Glomerular visceral epithelial cell (primary cell): ENCODE results near the gene GALNT2.

ENCODE experiments used
- DNase-seq: peaks from one replicate; pipeline ENCODE4 v3.0.0-alpha.2; 2016; ENCODE audit errors: extremely low spot score

Gene GALNT2

DNA sequence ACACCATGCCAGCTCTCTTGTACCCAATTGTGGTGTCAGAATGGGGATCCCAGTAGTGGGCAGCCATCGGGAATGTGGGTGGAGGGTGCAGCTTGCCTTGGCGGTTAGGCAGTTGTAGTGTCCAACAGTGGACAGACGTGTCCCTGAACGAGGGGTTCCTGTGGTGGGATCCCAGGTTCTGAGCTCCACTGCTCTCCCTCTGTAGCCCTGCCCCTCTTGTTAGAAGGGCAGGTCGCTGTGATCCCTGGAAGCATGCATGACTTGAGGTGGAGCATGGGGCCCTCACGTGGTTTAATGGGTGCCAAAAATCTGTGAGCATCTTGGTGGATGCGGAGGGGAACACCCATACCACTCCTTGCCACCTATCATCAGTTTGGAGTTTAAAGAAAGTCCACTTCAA, 4.3 kb downstream of the GALNT2 start:
- DNase-seq, result no peak

DNA sequence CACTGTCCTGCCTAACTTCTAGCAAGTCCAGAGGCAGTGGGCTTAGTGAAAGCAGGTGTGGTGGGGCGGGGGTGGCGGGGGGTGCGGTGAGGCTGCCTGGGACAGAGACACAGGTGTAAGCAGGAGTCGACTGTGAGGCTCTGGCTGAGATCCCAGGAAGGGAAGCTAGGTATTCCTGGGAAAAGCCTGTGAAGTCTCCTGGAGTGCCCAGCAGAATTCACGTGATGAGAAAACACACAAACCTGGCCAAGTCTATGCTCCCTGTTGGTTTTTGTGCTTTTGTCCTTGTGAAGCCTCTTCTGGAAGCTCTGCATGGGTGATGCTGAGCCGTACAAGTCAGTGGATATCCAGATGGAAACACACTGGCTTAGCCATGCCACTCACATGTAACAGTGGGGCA, 5.3 kb downstream of the GALNT2 start:
- DNase-seq, result no peak

DNA sequence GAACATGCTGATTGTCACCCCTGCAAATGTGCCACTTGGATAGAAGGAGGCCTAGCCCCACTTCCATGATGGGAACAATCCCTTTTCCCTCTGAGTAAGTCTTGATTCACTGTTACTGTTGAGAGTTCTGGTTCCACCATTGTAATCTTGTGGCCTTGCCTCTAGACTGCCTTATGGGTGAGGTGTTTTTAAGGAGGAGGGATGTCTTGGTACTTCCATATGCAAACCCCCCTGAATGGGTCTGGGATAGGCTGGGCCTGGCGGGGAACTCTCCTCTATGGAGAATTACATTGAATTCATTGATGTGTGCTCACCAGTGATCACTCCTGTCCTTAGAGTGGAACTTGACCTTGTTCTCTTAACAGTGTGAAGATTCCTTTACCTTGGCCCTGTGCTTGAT, 5.8 kb downstream of the GALNT2 start:
- no peak for DNase-seq

DNA sequence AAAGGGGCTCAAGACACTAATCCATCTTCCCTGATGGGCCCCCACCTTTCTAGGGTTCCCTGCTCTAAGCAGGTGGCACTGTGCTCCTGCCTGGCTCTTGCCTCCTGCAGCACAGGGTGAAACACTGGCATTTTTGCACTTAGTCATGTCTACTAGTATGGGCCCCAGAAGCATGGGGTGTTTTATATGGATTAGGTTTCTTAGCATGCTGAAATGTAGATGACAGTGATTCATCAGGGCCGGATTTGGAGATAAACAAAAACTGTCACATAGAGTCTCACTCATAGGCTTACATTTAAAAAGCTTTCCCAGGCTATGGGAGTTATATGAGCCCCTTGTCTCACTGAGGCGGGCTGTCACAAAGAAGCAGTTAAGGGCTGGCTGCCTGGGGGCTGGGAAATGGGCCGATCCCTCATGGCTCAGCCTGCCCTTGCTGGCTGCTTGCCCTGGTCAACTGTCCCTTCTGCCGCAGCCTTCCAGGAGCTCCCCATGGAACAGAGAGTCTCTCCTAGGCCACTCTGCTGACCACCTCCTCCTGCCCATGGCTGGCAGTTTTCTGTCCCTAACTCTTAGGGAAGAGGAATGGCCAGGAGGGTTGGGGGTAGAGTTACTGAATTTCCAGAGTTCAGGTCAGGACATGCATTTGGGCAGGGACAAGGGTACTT, 6.5 kb downstream of the GALNT2 start:
- DNase-seq, result peak; percentile 56

DNA sequence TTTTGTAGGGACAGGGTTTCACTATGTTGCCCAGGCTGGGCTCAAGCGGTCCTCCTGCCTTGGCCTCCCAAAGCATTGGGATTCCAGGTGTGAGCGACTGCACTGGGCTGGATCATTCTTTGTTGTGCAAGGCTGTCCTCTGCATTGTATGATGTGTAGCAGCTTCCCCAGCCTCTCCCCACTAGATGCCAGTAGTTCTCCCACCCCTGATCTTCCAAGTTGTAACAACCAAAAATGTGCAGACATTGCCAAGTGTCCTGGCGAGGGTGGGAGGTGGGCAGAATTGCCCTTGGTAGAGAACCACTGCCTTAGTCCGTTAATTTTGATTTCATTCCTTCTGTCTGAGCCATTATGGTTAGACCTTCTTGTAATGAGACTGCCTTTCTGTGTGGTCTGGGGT, 7.2 kb downstream of the GALNT2 start:
- no peak for DNase-seq

DNA sequence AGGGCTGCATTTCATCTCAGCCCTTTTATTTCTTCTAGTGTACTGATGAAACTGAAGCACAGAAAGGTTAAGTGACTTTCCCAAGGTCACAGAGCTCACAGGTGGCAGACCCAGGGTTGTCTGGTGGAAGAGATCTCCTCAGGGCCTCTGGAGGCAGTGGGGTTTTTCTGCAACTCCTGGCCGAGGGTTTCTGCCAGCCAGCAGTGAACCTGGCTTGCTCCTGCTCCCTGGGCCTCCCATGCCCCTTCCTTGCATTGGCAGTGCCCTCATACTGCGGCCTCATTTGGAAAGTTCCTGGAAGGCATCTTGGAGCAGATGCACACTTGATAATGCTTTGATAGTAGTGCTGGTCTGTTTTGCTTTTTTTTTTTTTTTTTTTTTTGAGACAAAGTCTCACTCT, 7.7 kb downstream of the GALNT2 start:
- DNase-seq, result no peak

DNA sequence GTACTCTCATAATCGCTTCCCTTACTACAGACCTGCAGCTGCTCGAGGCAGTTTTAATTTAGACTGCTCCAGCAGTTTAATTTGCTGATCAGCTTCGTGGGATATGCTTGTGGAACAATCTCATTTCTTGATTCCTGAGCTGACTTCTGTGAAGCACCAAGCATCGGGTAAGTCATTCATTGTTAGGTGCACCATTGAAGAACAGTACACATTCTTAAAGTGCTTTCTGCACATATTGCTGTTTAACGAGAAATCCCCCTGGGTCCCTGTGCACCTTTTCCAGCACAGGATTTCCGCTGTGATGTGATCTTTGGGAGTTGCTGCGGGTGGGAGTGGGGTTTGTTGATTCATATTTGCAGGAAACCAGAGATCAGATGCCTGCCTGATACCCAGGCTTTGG, 9.1 kb downstream of the GALNT2 start:
- no peak for DNase-seq

DNA sequence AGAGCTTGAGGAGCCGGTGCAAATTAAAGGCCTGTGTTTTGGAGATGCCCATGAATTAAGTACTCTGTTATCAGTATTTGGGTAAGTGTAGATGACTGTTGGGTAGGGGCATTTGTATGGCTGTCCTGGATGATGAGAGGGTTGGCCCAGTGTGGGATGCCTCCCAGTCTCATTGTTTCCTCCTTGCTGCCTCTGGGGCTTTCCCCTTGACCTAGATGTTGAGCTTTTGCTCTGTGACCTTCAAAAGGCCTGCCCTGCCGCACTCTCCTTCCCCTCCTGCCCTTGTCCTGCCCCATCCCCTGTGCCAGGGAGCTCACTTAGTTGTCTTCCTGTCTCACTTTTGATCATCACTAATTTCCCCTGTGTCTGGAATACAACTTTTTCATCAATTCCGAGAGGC, 10.0 kb downstream of the GALNT2 start:
- no peak for DNase-seq

DNA sequence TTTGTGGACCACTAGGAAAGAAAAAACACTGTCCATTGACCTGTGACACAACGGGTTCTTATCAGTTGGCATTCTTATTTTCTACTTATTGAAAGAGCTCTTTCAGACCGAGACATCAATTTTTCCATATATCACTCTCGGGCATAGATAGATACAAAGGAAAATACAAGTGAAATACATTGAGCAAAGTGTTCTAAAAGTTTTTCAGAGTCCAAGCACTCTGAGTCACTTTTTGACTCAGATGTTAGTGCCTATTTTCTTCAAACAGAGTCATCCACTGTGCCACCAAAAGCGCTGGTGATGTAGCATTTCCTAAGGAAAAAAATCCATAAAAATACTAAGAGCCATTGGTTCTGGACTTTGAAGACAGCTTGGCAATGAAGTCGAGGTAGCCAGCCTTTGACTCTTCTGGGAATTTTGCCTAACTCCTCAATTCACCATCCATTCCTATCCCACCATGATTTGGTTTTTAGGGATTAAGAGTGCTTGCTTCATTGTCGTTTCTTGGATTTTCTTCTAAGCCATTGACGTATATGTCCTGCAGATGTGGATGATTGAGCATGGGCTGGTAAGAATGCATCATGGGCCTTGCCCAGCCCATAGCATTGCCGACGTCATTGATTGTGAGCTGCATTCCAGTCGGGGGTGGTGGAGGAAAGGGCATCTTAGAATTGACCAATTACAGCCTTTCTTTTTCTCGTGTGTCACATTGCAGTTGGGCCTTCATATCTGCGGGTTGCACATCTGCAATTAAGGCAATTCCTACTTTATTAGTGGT, 10.6 kb downstream of the GALNT2 start:
- peak; percentile 64 for DNase-seq

DNA sequence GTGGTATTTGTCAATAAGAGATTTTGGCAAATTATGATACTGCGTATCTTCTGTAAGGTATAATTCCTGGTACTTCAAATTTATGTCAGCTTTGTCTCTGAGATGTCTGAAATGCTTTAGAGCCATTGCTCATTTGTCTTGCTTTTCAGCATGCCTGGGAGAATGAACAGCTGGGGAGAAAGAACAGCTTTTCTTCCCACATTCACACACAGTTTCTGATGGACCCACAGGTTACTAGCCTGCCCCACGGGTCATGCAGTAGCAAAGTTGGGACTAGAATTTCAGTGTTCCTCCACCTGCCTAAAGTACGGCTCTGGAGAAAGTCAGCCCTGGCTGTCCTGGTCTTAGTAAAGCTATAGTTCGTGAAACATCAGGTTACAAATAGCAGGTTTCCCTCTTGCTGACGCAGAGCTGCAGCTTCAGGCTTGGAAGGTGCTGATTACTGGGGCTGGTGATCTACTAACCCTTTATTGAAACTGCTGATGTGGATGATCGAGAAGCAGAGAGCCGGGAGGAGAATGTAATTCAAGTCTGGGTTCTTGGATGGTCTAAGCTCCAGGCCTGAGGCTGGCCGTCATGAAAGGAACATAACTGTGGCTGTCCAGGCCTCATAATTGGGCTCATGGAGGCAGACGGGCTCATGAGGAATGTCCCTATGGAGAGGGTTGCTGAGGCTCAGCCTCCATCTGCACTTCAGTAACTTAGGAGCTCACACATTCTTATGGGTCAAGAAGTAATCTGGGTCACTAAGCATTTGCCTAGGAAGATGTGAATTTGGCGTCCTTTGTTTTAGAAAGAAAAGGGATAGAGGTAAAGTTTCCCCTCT, 12.4 kb downstream of the GALNT2 start:
- no peak for DNase-seq

DNA sequence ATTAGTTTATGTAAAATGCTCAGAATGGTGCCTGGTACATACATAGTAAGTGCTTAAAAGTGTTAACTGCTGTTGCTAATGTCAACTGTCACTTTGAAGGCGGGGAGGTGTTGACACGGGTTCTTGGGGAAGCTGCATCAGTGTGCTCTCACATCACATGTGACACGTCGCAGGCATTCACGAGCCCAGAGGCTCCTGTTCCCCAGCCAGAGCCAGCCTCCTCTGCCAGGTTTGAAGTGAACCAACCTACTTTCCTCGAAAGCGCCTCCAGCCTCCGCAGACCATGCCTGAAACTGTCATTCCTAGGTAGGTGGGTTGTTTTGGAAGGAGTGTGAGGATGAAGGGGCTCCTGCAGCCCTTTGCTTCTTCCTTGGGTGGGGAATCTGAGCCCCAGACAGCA, 13.8 kb downstream of the GALNT2 start:
- DNase-seq, result no peak

DNA sequence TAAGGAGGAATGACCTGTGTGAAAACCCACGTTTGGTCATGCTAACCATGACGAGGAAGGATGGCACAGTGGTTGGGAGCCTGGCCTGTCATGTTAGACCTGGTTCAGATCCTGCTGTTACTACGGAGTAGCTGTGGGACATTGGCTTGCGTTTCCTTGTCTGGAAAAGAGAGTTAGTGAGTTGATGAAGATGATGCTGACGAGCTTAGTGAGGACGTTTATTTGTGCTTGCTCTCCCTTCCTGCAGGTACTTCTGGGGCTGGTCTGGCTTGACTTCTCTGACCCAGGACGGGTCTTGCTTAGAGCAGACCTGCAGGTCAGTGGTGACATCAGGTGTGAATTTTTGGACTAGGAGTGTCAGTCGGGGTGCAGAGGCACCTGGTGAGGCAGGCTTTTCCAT, 14.7 kb downstream of the GALNT2 start:
- DNase-seq, result no peak

DNA sequence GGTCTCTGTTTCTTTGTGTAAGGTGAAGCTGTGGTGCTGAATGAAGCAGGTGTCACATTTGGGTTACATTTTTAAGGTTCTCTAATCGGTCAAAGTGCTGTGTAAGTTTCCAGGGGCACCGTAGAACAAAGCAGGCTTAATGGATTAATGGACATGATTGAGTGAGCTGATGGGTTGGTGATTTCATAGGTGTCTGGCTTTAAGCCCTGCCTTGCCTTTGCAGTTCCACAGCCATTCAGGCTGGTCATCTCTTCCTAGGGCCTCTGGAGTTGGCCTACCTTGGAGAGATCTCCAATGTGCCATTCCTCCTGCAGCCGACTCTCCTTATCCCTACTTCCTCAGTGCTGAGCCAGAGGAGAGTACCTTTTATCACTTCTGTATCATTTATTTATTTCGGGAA, 15.2 kb downstream of the GALNT2 start:
- DNase-seq, result no peak

DNA sequence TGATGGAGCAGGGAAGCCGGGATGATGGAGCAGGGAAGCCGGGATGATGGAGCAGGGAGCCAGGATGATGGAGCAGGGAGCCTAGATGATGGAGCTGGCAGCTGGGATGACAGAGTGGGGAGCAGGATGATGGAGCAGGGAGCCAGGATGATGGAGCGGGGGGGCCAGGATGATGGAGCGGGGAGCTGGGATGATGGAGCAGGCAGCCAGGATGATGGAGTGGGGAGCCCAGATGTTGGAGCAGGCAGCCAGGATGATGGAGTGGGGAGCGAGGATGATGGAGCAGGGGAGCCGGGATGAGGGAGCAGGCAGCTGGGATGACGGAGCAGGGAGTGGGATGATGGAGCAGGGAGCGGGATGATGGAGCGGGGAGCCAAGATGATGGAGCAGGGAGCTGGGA, 16.0 kb downstream of the GALNT2 start:
- no peak for DNase-seq

DNA sequence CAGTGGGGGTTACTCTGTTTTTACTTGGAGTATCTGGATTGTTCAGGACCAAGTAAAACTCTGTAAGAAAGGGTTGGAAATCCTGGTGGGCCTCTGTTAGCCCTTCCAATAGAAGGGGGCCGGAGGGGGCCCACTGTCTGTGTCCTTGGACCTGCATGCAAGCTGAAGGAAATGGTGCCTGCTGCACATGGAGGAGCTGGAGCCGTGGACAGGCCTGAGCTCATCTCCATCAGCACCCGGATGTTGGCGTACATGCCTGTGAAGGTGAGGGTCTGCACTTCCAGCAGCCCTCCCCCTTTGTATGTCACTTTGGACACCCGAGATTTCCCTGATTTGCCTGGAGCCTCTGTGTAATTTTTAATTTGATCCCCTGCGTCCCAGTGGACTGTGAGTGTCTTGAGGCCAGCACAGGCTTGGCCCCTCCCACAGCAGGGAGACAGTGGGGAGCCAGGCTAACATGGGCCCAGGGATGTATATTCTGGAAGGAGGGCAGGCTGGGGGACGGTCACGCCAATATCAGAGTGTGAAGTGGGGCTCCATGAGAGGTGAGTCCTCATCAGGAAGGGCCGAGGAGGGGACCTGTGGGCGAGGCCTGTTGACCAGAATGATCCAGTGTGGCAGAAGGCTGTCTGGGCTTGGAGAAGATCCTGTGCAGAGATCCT, 16.8 kb downstream of the GALNT2 start:
- DNase-seq, result no peak

DNA sequence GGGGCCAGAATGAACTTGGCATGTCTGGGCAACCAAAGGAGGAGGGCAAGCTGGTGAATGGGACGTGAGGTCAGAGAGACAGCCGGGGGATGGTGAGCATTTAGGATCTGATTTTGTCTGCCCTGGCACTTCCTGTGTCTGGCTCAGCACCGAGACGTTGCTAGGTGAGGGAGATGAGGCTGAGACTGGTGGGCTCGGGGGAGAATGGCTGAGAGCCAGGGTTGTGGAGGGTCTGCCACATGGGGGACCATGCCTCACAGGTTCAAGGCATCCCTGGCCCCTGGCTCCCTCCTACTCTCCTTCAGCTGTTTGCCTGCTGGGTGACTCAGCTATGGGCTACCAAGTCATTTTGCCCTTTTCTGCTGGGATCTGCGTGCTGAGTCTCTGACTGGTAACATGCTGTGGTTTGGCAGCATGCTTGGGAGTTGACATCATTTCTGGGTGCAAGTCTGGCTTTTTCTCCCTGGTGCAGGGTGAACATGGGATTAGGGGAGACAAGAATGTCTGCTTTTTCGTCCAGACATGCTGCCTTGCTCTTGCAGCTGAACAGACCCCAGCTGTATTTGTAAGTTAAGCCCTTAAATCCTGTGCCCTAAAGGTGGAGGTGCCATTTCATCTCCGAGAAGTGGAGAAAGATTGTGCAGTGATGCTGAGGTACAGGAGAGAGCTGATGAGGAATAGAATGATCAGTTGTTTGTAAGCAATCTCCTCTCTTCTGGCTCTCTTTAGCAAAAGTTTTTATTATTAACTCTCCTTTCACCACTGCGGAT, 17.6 kb downstream of the GALNT2 start:
- DNase-seq, result peak; percentile 99

DNA sequence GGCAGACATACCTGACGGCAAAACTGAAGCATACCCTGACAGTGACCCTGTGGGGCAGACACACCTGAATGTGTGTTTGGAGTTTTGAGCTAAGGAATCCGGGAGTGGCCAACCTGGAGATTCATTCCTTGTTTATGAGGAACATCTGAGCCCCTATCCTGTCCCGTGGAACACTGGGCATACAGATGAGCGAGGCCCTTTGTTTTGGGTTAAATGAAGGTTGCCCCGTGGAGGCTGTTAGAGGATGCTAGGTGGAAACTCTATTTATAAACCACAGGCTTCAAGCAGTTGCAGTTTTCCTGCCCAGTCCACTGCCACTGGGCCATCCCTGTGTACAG, 18.1 kb downstream of the GALNT2 start:
- no peak for DNase-seq

DNA sequence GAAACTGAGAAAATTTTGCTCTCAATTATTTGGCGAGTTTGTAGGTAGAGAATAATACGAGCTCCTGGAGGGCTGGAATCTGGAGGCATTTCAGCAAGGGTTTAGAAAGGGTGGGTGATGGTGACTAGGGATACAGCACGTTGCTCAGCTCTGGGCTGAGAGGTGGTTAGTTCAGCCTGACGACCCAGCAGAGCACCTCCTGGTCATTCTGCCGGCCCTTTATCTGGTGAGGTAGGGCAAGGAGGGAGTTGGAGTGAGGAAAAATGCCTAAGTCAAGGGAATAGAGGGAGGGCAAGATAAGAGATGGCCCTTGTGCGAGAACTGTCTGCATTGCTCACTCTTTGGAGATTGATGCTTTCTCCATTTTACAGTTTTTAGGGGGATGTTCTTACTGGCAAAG, 19.1 kb downstream of the GALNT2 start:
- DNase-seq, result no peak

DNA sequence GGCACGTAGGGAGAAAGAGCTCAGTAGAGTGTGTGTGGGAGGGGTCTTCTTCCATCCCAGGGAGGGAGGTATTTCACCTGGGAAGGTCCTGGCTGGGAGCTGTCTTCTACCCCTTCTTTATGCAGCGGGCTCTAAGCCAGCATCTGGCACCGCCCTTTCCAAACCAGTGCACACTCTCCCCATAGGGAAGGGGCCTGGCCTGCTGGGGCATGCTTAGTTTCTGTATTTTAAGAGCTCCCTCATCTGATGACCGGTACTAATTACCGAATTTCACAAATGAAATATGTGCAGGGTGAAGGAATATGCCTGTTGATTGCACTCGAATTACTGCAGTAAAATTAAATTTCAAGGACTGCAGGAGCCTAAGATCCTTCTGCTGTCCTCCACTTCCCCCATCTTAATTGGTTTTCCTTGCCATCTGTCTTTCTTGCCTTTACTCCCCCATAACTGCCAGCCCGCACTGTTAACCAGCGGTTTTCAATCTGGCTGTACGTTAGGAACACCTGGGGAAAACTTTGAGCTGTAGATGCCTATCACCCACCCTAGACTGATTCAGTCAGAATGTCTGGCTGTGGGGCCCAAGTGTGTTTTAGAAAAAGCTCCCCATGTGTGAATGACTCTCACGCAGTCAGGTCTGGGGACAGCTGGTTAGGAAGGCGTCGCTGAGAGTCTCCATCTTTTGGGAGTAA, 20.1 kb downstream of the GALNT2 start:
- DNase-seq, result no peak

DNA sequence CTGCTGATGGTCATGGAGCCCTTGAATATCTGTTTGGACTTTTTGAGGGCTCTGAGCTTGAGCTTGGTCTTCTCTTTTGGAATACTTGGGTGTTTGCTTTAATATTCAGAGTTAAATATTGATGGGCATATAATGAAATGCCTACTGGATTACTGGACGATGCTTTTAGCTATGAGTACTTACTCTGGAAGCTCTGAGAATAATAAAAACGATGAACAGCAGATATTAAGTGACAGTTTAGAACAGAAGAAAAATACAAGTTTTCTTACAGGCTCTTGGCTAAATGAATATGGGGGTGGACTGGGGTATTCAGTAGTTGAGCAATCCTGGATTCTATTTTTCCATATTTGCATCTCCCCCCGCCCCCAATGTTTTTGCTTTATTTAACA, 20.7 kb downstream of the GALNT2 start:
- no peak for DNase-seq

DNA sequence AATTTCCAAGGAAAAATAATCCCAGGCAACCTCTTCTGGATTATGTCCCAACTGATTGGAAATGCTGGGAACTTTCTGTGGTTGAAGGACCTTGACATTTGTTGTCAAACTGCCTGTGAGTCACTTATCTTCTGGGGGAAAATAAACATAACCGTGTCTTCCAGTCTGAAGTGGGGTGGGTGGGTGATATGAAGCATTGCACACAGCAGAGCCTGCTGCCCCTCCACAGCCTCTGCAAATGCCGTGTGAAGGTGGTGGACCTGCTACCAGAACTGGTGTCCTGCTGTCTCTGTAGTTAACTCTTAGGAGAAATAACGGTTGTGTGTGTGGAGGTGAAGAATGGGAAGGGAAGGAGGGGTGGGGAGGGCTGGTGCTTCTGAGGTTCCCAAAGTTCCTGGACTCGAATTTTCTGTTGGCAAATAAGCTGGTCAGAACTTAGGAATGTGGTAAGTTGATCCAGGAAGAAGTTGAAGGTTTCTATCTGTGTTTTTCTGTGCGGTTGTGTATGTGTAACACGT, 23.2 kb downstream of the GALNT2 start:
- DNase-seq, result peak; percentile 73
